COR-L47 (cell line): Measurements from ENCODE around the gene GSG1L.

Source experiments
- DNase-seq: peaks from one replicate; lab custom pipeline; 2025; lab: John Stamatoyannopoulos, UW

Gene GSG1L

GRCh38 chr16:28063591-28064061 is at the start of gene GSG1L:
GSG1L (minus strand) TSS chr16:28063714; CDS start chr16:28063424, 290 bp downstream.
- DNase-seq: no peak

- DNase-seq: no peak
These were observed 49.4 kb upstream of the GSG1L start for GRCh38 chr16:28112908-28113307.

GRCh38 chr16:28110977-28111376 is 47.5 kb upstream of the GSG1L start:
- no peak for DNase-seq

GRCh38 chr16:28110479-28110878 is 47.0 kb upstream of the GSG1L start:
- no peak for DNase-seq

- no peak for DNase-seq
These were observed 46.6 kb upstream of the GSG1L start for GRCh38 chr16:28110074-28110473.

- no peak for DNase-seq
These were observed 45.2 kb upstream of the GSG1L start for GRCh38 chr16:28108590-28109247.

GRCh38 chr16:28107232-28107631 is 43.7 kb upstream of the GSG1L start:
- no peak for DNase-seq

DNA sequence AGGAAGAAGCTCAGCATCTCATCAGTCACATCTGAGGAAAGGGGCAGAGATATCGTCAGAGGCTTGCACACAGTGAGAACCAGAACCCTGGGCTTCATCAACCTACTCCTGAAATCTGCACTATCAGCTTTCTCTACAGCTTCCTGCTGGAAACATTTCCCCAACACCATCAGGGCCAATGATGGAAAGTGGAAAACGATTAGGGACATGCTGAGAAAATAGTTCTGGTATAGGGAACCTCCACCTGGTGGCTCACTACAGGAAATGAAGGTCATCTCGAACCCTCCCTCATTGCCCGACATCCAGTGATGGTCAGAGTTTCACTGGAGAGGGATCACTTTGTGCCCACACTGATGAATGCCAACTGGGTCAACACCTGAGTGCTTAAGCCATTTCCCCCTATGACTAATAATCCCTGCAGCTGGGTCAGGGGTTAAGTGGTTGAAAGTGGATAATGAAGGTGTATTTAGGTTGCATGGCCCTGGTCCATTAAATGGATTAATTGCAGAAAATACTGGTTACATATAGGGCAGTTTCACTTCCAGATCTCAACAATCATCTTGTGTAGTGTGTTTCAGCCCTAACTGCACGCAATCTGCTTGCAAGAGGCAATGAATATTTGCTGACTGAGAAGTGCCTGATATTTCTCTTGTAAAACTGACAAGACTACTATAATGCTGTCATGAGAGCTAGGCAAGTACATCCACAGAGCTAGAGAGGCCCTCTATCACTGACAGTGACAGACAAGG is 43.1 kb upstream of the GSG1L start:
- DNase-seq: no peak

GRCh38 chr16:28105954-28106353 is 42.4 kb upstream of the GSG1L start:
- DNase-seq: no peak

GRCh38 chr16:28105297-28105696 is 41.8 kb upstream of the GSG1L start:
- no peak for DNase-seq

GRCh38 chr16:28104404-28104803 is 40.9 kb upstream of the GSG1L start:
- DNase-seq: no peak

DNA sequence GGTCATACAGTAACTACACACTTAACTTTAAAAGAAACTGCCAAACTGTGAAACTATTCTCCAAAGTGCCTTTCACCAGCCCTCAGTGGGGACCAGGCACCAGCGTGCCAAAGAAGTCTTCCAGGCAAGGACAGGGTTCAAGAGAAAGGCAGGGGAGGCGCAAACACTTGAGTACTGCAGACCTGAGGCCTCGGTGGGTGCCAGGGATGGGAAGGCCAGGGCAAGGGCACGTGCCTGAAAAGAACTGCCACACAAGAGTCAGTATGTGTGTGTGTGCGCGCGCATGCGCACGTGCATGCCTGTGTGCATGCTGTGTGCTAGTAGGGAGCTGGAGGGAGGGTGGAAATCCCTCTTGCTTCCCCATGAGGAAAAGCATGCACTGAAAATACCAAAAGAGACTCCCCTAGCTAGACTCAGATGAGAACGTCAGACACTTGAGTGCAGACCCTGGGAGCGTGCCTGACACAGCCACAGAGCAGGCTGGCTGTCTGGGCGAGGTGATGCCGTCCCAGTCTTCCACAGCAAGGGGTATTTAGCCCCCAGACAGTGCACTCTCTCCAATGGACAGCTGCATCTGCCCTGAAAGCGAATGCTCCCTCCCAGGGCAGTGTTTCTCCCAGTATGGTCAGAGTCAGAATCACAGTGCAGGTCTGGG is 40.1 kb upstream of the GSG1L start:
- no peak for DNase-seq

DNA sequence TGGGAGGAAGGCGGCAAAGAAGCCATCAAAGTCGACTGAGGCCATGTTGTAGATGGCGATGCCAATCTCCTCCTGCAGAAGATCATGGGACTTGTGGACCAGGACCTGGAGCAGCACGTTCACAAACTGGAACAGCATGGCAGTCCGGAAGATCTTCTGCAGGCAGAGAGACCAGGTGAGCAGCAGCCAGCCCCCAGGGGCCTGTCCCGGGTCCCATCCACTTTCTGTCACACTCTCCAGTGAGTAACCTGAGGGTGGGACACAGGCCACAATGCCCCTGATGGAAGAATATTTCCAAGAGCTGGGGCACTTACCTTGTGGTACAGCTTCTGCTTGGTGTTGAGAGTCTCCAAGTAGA is 38.0 kb upstream of the GSG1L start:
- DNase-seq: no peak

DNA sequence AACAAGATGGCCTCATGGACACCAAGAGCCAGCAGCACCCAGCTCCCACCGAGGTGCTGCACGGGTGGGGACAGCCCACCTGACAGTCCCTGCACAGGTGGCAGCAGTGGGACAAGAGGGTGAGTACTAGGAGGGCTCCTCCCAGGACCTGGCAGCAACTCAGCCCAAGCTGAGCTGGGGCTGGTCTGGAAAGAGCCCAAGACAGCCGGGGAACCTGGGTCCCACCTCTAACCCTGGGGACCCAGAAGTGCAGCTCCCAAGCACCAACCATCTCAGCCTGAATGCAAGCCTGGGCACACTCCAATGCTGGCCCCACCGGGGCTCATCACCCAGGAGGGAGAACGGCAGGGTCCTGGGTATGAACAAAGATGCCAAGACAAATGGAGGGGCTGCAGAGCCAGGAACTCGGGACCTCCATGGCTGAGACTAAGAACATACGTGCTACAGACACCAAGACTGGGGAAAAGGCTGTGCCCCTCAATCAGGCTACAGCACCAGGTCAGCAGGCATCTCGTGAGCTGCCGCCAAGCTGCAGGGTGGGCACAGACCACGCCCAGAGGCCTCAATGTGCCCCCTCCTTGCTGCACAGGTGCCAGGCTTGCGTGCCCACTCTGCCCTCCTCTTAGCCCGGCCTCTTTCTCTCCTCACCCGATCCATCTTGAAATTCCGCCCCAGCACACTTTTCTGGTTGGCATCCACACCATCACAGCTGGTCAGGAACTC is 37.5 kb upstream of the GSG1L start:
- DNase-seq: no peak

DNA sequence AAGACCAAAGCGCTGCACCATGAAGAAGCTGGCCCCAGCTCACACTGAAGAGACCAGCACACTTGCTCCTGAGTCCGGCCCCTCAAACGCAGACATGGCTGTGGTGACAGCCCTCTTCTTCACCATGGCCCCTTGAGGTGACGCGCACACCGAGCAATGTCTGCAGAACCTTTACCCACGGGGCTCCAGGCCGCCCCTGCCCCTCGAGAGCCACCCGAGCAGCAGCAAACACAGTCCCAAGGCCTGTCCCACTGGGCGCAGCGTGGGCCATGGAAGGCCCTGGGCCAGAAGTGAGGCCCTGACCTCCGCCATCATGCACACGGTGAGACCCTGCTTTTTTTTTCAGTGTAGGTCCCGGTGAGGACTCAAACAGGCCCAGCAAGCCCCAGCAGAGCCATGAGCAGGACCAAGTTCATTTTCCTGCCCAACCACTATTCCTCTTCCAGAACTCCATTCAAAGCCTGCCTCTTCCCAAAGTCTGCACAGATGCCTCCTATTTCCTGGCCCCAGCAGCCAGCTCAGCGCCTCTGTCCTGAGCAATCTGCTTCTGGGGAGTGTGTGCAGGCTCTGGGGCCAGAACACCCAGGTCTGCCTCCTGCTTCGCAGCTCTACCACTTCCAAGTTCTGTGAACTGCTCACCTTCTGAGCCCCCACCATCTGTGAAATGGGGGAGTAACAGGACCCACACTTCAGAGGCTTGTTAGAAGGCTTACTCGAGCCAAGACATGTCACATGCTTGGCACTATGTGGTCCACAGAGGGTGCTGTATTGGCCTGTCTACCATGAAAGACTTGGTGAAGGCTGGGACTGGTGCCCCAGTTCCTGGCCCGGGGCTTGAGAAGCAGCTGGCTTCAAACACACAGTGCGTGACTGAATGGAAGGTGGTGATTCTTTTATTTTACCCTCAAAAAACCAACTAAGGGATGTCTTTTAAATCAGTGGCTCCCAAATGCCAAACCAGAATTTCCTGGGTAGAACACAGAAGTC is 35.7 kb upstream of the GSG1L start:
- no peak for DNase-seq

DNA sequence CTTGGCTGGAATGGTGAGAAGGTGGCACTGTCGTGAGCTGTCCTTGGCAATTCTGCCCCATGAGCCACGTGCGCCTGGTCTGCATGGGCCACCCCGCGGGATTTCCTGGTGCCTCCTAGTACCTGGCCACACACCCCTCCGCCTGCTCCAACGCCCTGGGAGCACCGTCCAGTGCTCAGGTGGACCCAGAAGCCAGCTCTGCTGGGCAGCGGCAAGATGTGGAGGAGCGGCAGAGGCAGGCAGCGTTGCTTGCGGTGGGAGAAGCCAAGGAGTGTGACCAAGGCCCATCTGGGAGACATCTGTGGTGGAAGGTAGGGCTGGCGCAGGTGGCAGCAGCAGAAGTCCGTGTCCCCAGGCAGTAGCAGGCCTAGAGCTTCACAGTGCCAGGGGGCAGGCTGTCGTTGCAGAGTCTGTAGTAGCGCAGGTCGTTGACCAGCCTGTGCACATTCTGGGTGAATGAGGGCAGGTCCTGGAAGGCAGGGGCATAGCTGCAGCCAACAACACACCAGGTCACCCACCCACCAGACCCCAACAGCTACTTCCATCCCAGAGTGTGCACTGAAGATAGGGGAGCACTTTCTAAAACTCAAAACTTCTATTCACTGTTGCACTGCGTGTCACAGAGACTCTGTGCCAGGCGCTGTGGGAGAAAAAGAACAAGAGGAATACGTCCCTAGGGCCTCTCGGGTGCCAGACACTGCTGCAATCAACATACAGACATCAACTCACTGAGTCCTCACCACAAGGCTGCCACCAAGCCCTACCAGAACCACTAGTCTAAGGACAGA is 34.9 kb upstream of the GSG1L start:
- DNase-seq: no peak

DNA sequence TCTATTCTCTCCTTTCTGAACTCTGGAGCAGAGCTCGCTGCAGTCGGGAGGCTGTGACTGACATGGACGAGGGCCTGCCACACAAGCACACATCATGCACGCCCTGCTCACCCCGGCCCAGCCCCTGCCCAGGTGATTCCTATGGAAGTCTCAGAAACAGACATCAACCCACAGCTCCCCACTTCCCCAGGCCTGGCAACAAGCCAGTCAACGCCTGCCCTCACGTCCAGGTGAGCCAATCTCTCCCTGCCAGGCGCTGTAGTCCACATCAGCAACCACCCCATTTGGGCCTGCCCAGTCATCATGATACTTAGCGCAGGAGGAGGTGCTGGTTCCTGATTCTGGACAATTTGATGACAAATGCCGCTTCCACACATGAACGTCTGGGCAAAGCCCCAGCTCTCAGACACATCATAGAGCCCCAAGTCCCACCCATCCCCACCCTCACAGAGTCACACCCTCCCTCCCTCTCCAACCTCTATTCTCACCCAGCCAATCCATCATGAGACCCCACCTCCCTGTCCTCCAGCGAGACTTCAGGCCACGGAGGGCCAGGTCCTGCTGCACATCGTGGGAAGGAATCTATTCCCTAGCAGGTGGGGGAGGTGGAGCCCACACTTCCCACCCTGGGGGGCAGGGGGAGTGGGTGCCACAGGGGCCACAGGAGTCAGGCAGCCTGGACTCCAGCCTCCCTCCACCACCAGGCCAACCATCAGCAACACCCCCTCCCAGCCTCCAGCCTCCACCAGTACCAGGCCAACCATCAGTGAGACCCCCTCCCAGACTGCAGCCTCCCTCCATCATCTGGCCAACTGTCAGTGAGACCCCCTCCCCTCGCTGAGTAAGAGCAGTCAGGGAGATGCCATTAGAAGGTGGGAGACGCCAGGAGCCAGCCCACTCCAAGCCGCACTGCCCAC is 33.7 kb upstream of the GSG1L start:
- DNase-seq: no peak

DNA sequence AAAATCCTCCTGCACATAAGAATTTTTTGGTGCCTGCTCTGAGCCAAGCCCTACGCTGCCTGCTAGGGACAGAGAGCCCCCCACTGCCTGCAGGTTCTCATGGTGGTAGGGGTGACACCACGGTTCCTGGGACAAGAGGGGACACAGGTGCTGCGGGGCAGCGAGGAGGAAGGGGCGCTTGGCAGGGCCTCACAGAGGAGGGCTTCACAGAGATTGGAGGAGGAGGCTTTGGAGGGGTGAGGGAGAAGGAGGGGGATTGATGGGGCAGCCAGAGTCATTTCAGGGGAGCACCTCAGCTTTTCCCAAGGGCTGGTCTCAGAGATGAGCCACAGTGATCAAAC is 29.8 kb upstream of the GSG1L start:
- no peak for DNase-seq

DNA sequence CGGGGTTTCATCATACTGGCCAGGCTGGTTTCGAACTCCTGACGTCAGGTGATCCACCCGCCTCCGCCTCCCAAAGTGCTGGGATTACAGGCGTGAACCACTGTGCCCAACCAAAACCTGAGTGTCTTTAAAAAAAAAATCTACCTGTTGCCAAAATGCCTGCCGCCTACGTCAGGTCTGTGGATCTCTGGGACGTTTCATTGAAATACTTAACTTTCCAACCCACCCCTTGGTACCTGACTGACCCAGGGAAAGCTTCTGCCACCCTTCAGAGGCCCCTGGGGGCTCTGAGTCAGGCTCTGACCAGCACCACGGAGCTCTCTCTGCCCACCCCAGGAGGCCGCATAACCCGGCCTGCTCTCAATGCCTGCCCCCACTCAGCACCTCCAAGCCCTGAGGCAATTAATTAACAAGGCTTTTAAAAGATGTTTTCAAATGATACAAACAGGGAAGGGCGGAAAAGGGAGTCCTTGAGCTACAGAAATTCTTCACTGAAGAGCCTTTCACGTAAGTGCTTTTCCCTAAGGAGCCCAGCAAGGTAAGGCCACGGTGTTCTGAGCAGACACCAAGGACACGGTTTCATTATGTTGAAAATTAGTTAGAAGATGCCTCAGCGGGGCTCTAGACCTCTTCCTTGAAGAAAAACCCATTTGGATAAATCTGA is 29.3 kb upstream of the GSG1L start:
- no peak for DNase-seq
